AG08396 (cell line): ENCODE results near the gene ZNF407.

Experiments used
- DNase-seq: peaks from one replicate; pipeline ENCODE4 v3.0.0; 2012; ENCODE audit warnings: low spot score, mixed read lengths

The ZNF407 gene

GRCh38 chr18:74892066-74892627 is 294.5 kb downstream of the ZNF407 start:
- DNase-seq = no peak

GRCh38 chr18:74895686-74896085 is 298.0 kb downstream of the ZNF407 start:
- peak; percentile 26 for DNase-seq

- DNase-seq = no peak
Observed at GRCh38 chr18:74896390-74896991, 298.8 kb downstream of the ZNF407 start.

DNA sequence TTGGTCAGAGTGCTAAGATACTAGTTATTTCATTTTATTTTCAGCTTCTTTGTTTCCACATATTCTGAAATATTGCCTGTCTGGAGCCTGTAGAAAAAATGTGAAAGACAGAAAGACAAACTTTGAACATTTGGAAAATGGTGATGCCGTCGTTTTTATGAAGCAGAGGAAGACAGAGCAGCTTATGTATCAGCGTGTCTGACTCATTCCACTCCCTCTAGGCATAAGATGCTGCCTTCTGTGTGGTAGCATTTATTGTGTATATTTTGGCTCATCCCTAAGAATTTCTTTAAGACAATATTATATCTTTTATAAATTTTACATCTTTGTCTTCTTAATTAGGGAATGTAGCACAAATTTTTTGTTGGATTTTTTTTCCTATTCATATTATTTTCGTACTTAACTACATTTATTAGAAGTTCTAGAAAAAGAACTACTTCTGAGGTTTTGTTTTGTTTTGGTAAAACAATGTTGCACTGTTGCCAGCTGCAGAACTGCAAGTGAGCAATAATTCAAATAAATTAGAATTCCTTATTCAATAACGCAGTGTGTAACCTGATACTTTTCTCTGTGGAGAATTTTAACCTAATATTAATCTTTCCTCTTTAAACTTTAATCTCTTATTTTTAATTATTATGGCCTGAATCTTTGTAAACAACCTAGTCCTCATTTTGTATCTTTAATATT is 300.4 kb downstream of the ZNF407 start:
- peak; percentile 36 for DNase-seq

DNA sequence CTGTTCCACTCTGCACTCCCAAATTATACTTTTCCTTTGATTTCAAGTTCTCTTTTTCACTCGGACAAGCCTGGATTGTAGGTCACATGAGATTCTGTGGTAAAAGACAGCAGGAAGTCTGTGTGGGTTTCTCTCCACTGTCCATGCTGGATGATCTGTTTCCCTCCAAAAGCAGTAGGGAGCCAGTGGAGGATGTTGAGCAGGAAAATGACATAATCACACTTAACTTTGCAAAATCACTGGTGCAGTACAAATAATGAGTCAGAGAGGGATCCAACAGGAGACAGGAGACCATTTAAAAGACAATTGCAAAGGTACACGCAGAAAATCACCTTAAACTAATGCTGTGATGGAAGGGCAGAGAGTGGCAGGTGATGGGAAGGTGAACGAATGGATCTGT is 301.3 kb downstream of the ZNF407 start:
- DNase-seq = no peak

DNA sequence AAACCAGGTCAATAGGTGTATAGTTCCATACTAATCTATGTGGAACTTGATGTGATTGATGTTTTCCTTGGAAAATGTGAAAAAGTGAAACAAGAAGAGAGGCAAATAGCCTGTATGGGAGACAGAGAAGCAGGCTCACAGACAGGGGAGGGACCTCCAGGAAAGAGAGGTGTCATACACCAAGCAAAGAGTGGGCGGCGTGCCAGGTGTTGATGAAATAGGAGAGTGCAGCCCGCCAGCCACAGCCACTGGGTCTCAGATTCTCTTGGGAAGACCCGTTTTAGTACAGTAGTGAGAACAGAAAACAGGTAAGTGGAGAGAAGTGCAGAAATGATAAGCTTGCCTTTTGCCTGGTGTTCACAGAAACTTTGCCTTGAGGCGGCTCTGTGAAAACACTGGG is 301.9 kb downstream of the ZNF407 start:
- no peak for DNase-seq

DNA sequence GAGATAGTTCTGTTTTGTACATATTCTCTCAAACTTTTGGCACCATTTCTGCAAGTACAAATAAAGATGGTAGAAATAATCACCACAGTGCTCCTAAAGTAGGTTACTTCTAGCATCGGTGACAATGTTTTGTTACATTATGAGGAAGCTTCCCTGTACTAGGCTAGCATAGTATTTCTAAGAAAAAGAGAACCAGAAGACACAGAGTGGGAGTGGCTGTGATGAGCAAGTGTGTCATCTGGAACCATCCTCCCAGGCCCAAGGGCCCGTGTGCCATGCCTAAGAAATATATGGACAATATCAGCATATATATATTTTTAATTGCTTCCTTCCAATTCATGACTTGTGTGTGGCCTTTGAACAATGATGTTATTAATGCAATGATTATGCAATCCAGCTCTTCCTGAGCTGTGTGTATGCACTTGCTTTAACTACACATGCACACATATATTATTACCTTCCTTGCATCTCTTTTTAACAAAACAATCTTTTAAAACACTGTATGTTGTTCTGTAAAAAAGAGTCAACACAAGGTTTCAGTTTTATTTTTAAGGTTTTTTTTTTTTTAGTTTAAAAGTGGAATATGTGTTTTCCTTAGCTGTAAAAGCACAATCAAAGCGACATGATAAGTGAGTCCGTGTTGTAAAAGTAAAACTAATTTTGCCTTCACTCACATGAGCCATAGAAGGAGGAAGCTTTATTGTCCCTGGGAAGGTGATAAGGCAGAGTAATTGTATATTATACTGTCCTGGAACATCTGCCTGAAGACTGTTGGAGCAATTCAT is 303.9 kb downstream of the ZNF407 start:
- no peak for DNase-seq

GRCh38 chr18:74902147-74902455 is 304.4 kb downstream of the ZNF407 start:
- no peak for DNase-seq

DNA sequence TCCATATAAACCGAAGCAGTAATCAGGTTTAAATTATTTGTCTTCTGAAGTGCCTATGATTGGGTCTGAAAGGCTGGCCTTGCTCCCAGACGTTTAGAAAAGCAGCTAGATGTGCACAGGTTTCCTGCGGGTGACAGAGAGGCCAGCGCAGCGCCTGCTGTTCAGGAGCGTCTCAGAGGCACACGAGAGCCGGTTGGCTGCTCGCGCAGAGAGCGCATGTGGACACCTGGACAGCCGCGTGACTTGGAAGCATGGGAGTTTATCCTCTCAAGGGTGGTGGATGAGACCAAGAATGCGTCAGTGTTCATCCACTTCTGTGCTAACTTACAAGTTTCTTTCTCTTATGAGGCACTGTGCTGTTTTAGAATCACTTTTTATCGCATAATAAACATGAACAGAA is 307.6 kb downstream of the ZNF407 start:
- DNase-seq = no peak

- peak; percentile 36 for DNase-seq
Observed at GRCh38 chr18:74906184-74906583, 308.5 kb downstream of the ZNF407 start.

DNA sequence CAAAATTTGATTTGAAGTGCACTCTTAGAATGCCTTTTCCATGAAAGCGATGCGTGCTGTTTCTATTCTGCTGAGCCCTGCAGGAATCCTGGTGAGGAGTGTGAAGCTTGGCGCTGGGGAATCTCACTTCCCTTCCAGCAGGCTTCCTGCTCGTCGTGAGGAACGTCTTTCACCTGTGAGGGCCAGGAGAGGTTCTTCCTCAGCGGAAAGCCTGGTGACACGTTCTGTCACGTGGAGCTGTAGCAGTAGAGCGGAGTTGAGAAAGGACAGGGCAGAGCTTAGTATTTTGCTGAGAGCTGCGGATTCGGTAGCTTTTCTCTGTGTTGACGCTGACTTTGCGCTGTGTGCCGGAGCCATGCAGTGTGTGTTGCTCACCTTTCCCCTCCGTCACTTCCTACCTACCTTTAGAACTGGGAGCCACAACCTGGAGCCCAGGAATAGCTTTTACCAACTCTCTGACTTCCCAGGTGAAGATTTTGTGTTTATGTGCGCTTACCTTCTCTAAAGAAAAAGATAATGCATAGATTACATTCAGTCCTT is 316.5 kb downstream of the ZNF407 start:
- no peak for DNase-seq

- DNase-seq = no peak
Observed at GRCh38 chr18:74914648-74915047, 317.0 kb downstream of the ZNF407 start.

GRCh38 chr18:74916773-74917393 is 319.2 kb downstream of the ZNF407 start:
- DNase-seq = no peak

GRCh38 chr18:74918276-74918790 is 320.7 kb downstream of the ZNF407 start:
- DNase-seq = no peak

DNA sequence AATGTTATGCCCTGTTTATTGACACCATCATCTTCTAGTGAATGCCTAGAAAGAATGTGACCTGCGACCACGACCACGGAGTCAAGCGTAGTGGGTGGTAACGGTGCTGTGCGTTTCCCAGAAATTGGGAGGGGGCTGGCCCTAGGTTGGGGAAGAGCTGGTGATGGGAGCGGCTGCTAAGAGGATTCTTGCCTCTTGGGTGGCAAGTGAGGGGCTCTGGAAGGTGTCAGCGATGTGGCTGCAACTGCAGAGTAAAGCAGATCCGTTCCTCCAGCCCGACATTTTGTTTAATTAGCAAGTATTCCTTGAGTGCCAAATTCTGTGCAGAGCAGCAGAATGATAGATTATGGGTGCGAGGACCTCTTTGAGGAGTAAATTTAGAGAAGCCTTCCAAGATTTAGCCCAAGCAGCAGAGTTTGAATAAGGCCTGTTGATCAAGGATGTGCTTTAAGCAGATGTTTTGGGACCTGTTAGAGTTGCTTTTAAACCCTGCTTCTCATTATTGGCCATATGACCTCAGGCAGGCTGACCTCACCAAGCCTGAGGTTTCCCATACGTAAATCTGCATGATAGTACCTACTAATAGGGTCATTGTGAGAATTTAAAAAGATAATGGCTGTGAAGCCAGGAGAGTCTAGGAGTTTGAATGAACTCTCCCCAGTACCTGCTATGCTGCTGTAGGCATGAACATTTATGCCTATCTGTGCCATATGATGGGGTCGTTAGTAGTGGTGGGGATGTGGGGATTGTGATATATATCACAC is 323.6 kb downstream of the ZNF407 start:
- DNase-seq = no peak

DNA sequence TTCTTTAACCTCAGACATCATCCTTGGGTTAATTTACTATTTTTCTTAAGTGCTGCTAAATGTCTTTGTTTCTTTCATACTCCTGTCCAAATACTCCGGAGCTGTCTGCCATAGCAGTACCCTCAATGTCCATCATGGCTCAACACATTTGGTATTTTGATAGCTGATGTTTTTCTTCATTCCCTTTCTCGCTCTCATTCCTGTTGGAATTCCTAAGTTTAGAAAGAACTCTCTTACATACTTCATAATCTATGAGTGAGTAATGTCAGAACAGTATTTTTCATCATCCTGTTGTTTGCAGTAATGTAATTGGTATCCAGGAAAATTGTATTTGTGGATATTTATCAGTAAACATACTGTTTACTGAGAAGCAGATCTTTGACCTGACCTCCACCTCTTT is 328.4 kb downstream of the ZNF407 start:
- no peak for DNase-seq

GRCh38 chr18:74928194-74928968 is 330.7 kb downstream of the ZNF407 start:
- DNase-seq = no peak

- no peak for DNase-seq
Observed at GRCh38 chr18:74929110-74929509, 331.4 kb downstream of the ZNF407 start.

GRCh38 chr18:74930616-74931015 is 332.9 kb downstream of the ZNF407 start:
- DNase-seq = no peak

DNA sequence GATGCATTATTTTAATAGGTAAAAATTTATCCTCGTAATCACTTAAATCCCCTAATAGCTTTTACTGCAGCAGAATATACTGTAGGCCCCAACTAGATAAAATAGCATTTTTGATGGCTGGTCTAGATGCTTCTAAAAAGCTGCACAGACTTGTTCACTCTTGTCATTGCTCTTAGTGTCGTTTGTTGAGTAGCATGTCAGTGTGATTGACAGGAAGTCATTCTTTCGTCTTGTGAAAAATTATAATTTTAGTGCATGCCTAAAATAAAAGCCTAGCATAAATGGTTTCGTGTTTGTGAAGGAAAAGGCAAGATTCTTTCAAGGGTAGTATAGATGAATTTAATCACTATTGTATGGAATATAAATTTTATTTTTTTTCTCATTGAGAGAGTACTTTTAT is 336.3 kb downstream of the ZNF407 start:
- no peak for DNase-seq

GRCh38 chr18:74935434-74935833 is 337.8 kb downstream of the ZNF407 start:
- no peak for DNase-seq
